OCI-LY7 (cell line): ENCODE data around the gene GPRIN3.

Source experiments
- EZH2phosphoT487 ChIP-seq: fragments of 200-600 bp; sonication (generic); IDR thresholded peaks from 2 replicates; pipeline ENCODE4 v1.6.1; 2018; ENCODE audit warnings: low read depth, borderline replicate concordance, mild to moderate bottlenecking, mixed run types, antibody characterized with exemption, low read length, moderate library complexity, mixed read lengths
- TF ChIP-seq, protein P1 (sequence below): fragments of 200-600 bp; sonication (generic); conservative IDR thresholded peaks from 2 replicates; pipeline ENCODE4 v1.5.1; 2014; ENCODE audit warnings: mild to moderate bottlenecking, antibody characterized with exemption, low read length, moderate library complexity, mixed read lengths

GRCh38 chr4:89356086-89356485, 48.5 kb upstream of the GPRIN3 start:
- TF ChIP-seq, protein P1, sequence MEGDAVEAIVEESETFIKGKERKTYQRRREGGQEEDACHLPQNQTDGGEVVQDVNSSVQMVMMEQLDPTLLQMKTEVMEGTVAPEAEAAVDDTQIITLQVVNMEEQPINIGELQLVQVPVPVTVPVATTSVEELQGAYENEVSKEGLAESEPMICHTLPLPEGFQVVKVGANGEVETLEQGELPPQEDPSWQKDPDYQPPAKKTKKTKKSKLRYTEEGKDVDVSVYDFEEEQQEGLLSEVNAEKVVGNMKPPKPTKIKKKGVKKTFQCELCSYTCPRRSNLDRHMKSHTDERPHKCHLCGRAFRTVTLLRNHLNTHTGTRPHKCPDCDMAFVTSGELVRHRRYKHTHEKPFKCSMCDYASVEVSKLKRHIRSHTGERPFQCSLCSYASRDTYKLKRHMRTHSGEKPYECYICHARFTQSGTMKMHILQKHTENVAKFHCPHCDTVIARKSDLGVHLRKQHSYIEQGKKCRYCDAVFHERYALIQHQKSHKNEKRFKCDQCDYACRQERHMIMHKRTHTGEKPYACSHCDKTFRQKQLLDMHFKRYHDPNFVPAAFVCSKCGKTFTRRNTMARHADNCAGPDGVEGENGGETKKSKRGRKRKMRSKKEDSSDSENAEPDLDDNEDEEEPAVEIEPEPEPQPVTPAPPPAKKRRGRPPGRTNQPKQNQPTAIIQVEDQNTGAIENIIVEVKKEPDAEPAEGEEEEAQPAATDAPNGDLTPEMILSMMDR: no peak
- no peak for TF ChIP-seq EZH2phosphoT487
